IPS-NIHi7 (cell line): ENCODE results near the gene L1TD1.
"Not testable (repeated sequence)": the region's sequence is repeated elsewhere in the genome, so short reads cannot be mapped to it uniquely, and the experiment has no call there.

Experiments
- DNase-seq: peaks from one replicate; pipeline ENCODE4 v3.0.0; 2012; ENCODE audit warnings: mixed read lengths; ENCODE audit errors: extremely low spot score

L1TD1 gene

GRCh38 chr1:62234688-62235087 lies 40.0 kb downstream of the L1TD1 start:
- DNase-seq: no peak

DNA sequence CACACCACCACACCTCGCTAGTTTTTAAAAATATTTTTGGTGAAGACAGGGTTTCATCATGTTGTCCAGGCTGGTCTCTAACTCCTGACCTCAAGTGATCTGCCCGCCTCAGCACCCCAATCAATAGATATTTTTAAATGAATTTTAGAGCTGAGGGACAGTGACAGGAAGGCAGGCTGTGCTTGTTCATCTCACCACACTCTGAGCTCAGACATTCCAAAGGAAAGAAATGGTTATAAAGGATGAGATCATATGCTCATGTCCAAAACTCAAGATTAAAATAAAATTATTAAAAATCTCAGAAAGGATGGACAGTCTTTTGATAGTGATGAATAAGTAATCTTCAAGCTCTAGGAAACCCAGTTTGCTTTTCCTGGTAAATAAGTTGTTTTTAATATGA lies 40.9 kb downstream of the L1TD1 start:
- DNase-seq: no peak

GRCh38 chr1:62237361-62237760 lies 42.7 kb downstream of the L1TD1 start:
- no peak for DNase-seq

DNA sequence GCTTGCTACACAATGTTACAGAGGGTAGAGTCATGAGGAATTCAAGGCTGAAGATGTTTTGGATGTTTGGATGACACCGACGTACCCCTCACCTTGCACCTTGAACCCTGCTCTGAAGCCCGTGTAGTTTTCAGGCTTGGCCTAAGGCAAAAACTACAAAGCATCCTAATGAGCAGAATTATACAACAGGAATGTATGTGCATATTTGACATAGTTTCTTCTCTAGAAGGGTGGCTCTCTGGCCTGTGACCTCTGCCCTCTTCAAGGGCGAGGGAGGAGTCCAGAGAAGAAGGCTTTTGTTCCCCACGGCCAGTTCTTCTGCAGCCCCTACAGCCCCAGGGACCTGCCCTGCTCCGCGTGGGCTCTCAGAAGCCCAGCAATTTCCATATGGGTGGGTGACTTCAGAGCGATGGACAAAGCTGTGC lies 43.3 kb downstream of the L1TD1 start:
- no peak for DNase-seq

DNA sequence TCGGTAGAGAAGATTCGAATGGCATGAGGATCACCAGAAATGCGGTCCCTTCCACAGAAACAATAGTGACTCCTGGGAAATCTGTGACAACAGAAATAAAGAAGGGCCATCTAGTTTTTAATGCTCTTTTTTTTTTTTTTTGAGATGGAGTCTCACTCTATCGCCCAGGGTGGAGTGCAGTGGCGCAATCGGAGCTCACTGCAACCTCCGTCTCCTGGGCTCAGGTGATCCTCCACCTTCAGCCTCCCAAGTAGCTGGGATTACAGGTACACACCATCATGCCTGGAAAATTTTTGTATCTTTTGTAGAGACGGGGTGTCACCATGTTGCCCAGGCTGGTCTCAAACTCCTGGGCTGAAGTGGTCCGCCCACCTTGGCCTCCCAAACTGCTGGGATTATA lies 43.9 kb downstream of the L1TD1 start:
- no peak for DNase-seq

DNA sequence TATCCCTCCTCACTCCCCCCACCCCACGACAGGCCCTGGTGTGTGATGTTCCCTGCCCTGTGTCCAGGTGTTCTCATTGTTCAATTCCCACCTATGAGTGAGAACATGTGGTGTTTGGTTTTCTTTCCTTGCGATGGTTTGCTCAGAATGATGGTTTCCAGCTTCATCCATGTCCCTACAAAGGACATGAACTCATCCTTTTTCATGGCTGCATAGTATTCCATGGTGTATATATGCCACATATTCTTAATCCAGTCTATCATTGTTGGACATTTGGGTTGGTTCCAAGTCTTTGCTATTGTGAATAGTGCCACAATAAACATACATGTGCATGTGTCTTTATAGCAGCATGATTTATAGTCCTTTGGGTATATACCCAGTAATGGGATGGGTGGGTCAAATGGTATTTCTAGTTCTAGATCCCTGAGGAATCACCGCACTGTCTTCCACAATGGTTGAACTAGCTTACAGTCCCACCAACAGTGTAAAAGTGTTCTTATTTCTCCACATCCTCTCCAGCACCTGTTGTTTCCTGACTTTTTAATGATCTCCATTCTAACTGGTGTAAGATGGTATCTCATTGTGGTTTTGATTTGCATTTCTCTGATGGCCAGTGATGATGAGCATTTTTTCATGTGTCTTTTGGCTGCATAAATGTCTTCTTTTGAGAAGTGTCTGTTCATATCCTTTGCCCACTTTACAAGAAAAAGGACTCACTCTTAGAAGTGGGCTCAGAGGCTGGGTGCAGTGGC lies 45.2 kb downstream of the L1TD1 start:
- DNase-seq: not testable (repeated sequence)

DNA sequence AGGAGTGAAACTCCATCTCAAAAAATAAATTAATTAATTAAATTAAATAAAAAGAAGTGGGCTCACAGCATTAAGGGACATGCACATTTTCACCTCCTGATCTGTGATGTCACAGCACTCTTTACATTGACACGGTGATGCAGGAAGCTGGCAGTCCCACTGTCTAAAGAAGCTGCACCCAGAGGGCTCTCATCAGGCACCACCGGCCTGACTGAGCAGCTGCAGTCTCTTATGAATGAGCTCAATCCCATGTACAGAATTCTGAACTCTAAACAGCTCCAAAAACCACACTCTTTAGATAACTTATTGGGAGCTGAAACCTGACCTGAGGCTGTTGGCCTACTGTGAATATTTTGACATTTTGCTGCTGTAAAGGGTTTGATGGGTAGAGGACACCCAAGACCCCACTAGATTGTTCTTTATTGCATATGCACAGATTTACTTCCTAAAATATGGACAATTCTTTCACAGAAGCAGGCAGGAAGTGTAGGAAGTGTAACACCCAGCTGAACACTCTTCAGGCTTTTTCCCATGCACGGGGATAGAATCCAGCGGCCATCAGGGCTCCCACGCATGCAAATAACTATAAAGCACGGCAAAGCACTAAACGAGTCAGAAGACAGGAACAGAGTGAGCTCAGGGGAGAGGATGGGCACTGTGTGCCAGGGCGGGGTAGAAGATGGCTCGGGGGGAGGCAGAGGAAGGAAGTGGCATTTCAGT lies 46.2 kb downstream of the L1TD1 start:
- no peak for DNase-seq

DNA sequence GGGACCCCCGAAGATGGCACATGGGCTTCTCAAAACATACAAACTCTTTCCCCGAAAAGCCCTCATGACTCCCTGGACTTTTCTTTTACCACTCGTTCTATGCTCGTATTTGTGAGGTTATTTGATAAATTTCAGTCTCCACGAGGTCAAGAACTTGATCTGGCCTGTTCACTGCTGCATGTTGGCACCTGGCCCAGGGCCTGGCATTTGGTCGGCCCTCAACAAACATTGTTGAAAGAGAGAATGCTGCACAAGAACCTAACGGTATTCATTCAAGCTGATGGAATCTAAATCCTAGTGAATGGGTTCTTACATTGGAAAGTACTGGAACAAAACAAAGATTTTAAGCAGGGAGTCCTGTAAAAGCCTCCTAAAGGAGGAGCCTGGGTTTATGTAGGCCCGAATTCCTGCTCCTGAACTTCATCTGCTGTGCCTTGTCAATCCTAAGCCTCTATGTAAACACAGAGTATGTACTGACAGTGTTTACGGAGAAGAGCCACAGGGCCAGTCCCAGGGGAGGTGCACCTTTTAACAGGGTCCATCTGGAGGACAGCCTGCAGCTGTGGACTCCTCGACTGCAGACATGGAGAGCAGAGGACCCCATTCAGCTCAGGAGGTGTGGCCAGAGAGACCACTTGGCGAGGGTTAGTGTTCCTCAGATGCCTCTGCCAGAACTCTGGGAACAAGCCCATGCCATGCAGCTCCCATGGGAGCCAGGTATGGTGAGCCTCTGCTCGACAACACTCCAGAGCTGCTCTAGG lies 46.9 kb downstream of the L1TD1 start:
- DNase-seq: no peak

GRCh38 chr1:62244380-62244779 lies 49.7 kb downstream of the L1TD1 start:
- not testable (repeated sequence) for DNase-seq

GRCh38 chr1:62245201-62245600 lies 50.6 kb downstream of the L1TD1 start:
- DNase-seq: no peak

- peak; percentile 35 for DNase-seq
Measured at GRCh38 chr1:62247391-62248168, 52.9 kb downstream of the L1TD1 start.

GRCh38 chr1:62250126-62250726 lies 55.6 kb downstream of the L1TD1 start:
- peak; percentile 35 for DNase-seq

- no peak for DNase-seq
Measured at GRCh38 chr1:62259551-62259950, 64.9 kb downstream of the L1TD1 start.

DNA sequence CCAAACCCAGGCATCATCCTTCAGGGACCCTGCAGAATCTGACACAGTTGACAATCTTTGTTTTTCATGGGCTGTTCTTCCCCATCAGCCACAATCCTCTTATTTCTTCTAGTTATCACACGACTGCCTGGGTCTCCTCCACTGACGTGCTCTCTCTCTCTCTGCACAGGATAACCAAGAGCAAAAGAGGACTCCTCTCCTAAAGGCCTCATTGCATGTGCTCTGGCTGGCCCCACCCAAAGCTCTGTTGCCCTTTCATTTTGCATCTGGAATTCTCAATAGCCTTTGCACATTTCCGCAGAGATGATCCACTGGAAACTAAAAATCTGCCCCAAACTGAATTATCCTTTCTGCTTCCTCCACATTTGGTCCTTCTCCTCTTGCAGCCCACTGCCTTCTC lies 66.0 kb downstream of the L1TD1 start:
- no peak for DNase-seq
